Heart right ventricle (tissue), 16 donors: ENCODE data around the gene TRIP13. TPM values are rescaled to one million over a fixed set of nuclear protein-coding genes. Genes with fewer than 3 reads are reported as not detected.
A peak's percentile ranks its signal among the peaks of the same experiment; 100 is the strongest.

ENCODE experiments used
- ATAC-seq, 8 donors: fragments of 200-7000 bp; cut with Tn5 transposase; one replicate each; pipeline ENCODE4 v1.9.1; 2020; ENCODE audit warnings: mild to moderate bottlenecking in 8 of 8, moderate library complexity in 8 of 8, moderate number of reproducible peaks in 1 of 8
- DNase-seq, 2 donors: peaks; one replicate each; pipeline ENCODE4 v3.0.0-alpha.2; 2020
- H3K27ac ChIP-seq, 10 donors: fragments of 200-600 bp; sonication (generic) in 2 of 10; one replicate each; pipeline versions ENCODE4 v1.5.0 to v1.8.0; 2020 to 2022; ENCODE audit warnings: mild to moderate bottlenecking in 3 of 10
- H3K27me3 ChIP-seq, 7 donors: fragments of 200-600 bp; one replicate each; pipeline ENCODE4 v1.8.0; 2021 to 2022; ENCODE audit warnings: mild to moderate bottlenecking in 2 of 7
- H3K36me3 ChIP-seq, 9 donors: fragments of 200-600 bp; sonication (generic) in 1 of 9; one replicate each; pipeline versions ENCODE4 v1.5.0 to v1.8.0; 2020 to 2022; ENCODE audit warnings: mild to moderate bottlenecking in 2 of 9
- H3K4me1 ChIP-seq, 9 donors: fragments of 200-600 bp; sonication (generic) in 1 of 9; one replicate each; pipeline versions ENCODE4 v1.5.0 to v1.8.0; 2020 to 2022; ENCODE audit warnings: mild to moderate bottlenecking in 4 of 9
- H3K4me3 ChIP-seq, 10 donors: fragments of 200-600 bp; sonication (generic) in 2 of 10; one replicate each; pipeline versions ENCODE4 v1.5.0 to v1.8.0; 2020 to 2022; ENCODE audit warnings: mild to moderate bottlenecking in 7 of 10, moderate library complexity in 2 of 10
- H3K9me3 ChIP-seq, 11 donors: fragments of 200-600 bp in 10 of 11; sonication (generic) in 2 of 11; one replicate each; pipeline versions ENCODE4 v1.5.0 to v1.8.0; 2013 to 2022; ENCODE audit warnings: mild to moderate bottlenecking in 2 of 11, control low read depth in 1 of 11, moderate library complexity in 1 of 11
- WGBS, 2 donors: extraction: QIAGEN DNeasy Blood & Tissue Kit; methylation state at CpG; one replicate each; pipeline ENCODE4 v1.1.7; 2013; ENCODE audit warnings: inconsistent platforms in 1 of 2; 5-methylcytosine and 5-hydroxymethylcytosine counted together
- intact Hi-C, 10 donors: fragments of 100-400 bp; cut with DNase I; formaldehyde crosslinking; loops; one replicate each; pipeline versions ENCODE4 v1.11.1 to v1.14.2; 2022
- polyA plus RNA-seq, 2 donors: library from polyadenylated mRNA; stranded (reverse); fragments of 200-250 nt; gene quantifications; one replicate each; pipeline ENCODE4 v1.2.3, GENCODE V29; 2013
- total RNA-seq, 10 donors: library from RNA; stranded (reverse); fragmentation: NEBNext Ultra II Directional in 3 of 10; extraction: Animal tissue kit (Norgen Biotek cat#: 25700) in 3 of 10; gene quantifications; one replicate each; pipeline versions ENCODE4 v1.2.1 to v1.2.4, GENCODE V29; 2021 to 2023
- TF ChIP-seq, protein P1 (sequence below), 9 donors: fragments of 200-600 bp; sonication (generic) in 2 of 9; IDR thresholded peaks; one replicate each; pipeline versions ENCODE4 v1.5.0 to v1.8.0; 2021 to 2022; ENCODE audit warnings: antibody characterized with exemption in 9 of 9, mild to moderate bottlenecking in 5 of 9, moderate library complexity in 1 of 9
- donor health status: Arrhythmogenic right ventricular cardiomyopathy.
- donor health status: ischemic (EF 13 %, LVEDD 7.1; RV severe dilation, severe dysfunction).
- donor health status: healthy with polysubstance abuse.
- donor health status: DM: no; HTN: yes; CAD: no.
- donor health status: DM: no; HTN: no; CAD: no.
- donor health status: ischemic (EF 25% LVEDD 6.9; RV normal size, moderate dysfunction).
- donor health status: ischemic (EF 25% LVEDD 5.7; RV mildly dilated, moderate dysfunction).
- donor health status: healthy.
- donor health status: DM: yes; HTN: yes; CAD: no.
- donor health status: Ischemic cardiomyopathy.
- donor health status: ischemic (EF 35%, LVEDD 5.7; RV mildly dilated, moderate dysfunction).
- donor health status: nonischemic (EF 11% LVEDD 7.7; RV severe dilation, severe dysfunction).
- donor health status: DM: yes; HTN: yes; CAD: no.
- donor health status: PGD.
- donor health status: ischemic (EF 29% LVEDD 5.4; RV normal size, mild dysfunction).
- donor health status: nonischemic (EF 23%, LVEDD 6.1; RV moderate dilation, normal function).

Gene TRIP13
- total and polyA plus RNA-seq, 12 donors, result 0.22 to 2.8 (median 0.86) TPM; not detected in 1

DNA sequence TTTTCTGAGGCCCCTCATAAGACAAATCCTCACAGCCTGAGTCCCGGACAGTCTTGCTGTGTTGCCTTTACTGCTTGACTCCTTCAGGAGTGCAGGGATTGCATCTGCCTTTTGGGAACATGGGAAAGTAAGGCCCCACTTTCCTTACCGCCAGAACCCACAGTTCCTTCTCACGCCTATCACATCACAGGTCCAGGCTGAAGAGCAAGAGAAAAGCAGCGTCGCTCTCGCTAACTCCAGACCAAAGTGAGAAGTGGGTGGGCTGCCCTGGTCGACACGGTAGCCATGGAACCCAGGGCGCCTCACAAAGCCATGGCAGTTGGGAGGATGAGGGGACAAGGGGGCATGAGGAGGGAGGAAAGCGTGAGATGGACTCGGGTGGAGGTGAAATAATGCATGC is 34.0 kb upstream of the TRIP13 start:
- no peaks in the 10 kb centered on the region for H3K9me3 ChIP-seq
- intact Hi-C loops, result no loop called here
- WGBS, 2 donors, result 94% methylated on average over 11 of the region's 11 CpGs
- ATAC-seq (no peak), DNase-seq (no peak)
- no peak overlapping the region for H3K27ac ChIP-seq
- TF ChIP-seq, protein P1, sequence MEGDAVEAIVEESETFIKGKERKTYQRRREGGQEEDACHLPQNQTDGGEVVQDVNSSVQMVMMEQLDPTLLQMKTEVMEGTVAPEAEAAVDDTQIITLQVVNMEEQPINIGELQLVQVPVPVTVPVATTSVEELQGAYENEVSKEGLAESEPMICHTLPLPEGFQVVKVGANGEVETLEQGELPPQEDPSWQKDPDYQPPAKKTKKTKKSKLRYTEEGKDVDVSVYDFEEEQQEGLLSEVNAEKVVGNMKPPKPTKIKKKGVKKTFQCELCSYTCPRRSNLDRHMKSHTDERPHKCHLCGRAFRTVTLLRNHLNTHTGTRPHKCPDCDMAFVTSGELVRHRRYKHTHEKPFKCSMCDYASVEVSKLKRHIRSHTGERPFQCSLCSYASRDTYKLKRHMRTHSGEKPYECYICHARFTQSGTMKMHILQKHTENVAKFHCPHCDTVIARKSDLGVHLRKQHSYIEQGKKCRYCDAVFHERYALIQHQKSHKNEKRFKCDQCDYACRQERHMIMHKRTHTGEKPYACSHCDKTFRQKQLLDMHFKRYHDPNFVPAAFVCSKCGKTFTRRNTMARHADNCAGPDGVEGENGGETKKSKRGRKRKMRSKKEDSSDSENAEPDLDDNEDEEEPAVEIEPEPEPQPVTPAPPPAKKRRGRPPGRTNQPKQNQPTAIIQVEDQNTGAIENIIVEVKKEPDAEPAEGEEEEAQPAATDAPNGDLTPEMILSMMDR (IDR thresholded peaks at IDR 0.05), result no peak
- no peaks in the 10 kb centered on the region for H3K27me3 ChIP-seq
- H3K36me3 ChIP-seq, result peaks cover 0 to 22% (median 12%) of the 10 kb centered on the region in 9 donors
- no peaks in the 10 kb centered on the region for H3K4me1 ChIP-seq
- no peak overlapping the region for H3K4me3 ChIP-seq

DNA sequence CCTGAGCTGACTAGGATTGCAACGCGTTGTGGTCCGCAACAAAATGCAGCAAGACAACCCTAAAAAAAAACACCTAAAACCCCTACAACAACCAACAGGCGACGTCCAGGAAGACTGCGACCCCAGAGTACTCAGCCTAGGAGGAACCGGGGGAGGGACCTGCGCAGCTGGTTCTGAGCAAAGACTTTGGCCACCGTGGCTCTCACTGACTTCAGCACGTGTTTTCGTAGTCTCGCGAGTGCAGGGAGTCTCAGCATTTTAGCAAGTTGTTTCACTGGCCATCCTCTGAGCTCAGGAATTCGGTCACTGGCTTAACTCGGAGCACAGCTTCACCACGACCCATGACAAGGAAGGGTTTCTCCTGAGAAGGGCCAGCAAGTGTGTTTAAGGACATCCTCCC is 33.3 kb upstream of the TRIP13 start:
- intact Hi-C loops, result no loop called here
- H3K27ac ChIP-seq, result no peak overlapping the region
- TF ChIP-seq, protein P1 (IDR thresholded peaks at IDR 0.05), result no peak
- no peaks in the 10 kb centered on the region for H3K4me1 ChIP-seq
- peak in 1 of 8 donors; percentile 25 for ATAC-seq
- no peaks in the 10 kb centered on the region for H3K27me3 ChIP-seq
- peaks cover 0 to 29% (median 19%) of the 10 kb centered on the region in 9 donors for H3K36me3 ChIP-seq
- no peak overlapping the region for H3K4me3 ChIP-seq
- peak in 1 of 2 donors; percentile 8 for DNase-seq
- H3K9me3 ChIP-seq, result no peaks in the 10 kb centered on the region
- 75 to 82% methylated on average over 16 of the region's 16 CpGs for WGBS, 2 donors

DNA sequence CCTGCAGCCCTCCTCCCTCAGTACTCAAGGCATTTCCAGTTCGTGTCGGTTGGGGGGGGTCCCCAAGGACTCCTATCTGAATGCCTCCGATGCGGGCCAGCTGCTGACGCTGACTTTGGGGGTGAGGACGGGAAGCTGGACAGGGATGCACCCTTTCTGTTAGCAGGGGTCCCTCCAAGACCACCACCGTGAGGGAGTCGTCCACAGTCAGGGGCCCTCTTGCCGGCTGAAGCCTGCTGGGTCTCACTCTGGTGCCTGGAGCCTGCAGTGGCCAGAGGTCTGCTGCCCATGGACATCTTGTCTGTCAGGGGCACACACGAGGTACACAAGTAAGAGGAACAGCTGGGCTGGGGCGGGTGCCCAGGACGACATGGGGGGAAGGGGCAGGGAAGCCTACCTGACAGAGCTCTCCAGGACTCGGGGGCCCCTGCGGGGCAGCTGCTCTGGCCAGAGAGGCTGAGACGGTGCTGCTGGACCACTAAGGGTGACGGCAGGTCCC is 32.8 kb upstream of the TRIP13 start:
- Histone ChIP-seq H3K27ac (no peak overlapping the region), H3K4me1 (no peaks in the 10 kb centered on the region), H3K9me3 (no peaks in the 10 kb centered on the region), H3K36me3 (peaks cover 0 to 34% (median 22%) of the 10 kb centered on the region in 9 donors), H3K4me3 (no peak overlapping the region), H3K27me3 (no peaks in the 10 kb centered on the region)
- no peak for ATAC-seq
- DNase-seq, result peak in 1 of 2 donors; percentile 9
- TF ChIP-seq, protein P1 (IDR thresholded peaks at IDR 0.05), result no peak
- 72 to 75% methylated on average over 16 of the region's 16 CpGs for WGBS, 2 donors
- intact Hi-C loops, result no loop called here

GRCh38 chr5:860506-861150 is 32.1 kb upstream of the TRIP13 start:
- 92 to 95% methylated on average over 15 of the region's 15 CpGs for WGBS, 2 donors
- TF ChIP-seq, protein P1 (IDR thresholded peaks at IDR 0.05), result no peak
- Histone ChIP-seq H3K4me3 (no peak overlapping the region), H3K27ac (no peak overlapping the region), H3K9me3 (no peaks in the 10 kb centered on the region), H3K4me1 (no peaks in the 10 kb centered on the region), H3K36me3 (peaks cover 0 to 41% (median 24%) of the 10 kb centered on the region in 9 donors), H3K27me3 (no peaks in the 10 kb centered on the region)
- intact Hi-C loops, result no loop called here
- DNase-seq (no peak), ATAC-seq (no peak)
